ENCODE measurements around the gene HDAC4. TPM values are rescaled to one million over a fixed set of nuclear protein-coding genes. Genes with fewer than 3 reads are reported as not detected.

The HDAC4 gene
- total RNA-seq, 6 experiments from 2014 or later, result 7.4 to 13.0 (median 9.5) TPM

DNA sequence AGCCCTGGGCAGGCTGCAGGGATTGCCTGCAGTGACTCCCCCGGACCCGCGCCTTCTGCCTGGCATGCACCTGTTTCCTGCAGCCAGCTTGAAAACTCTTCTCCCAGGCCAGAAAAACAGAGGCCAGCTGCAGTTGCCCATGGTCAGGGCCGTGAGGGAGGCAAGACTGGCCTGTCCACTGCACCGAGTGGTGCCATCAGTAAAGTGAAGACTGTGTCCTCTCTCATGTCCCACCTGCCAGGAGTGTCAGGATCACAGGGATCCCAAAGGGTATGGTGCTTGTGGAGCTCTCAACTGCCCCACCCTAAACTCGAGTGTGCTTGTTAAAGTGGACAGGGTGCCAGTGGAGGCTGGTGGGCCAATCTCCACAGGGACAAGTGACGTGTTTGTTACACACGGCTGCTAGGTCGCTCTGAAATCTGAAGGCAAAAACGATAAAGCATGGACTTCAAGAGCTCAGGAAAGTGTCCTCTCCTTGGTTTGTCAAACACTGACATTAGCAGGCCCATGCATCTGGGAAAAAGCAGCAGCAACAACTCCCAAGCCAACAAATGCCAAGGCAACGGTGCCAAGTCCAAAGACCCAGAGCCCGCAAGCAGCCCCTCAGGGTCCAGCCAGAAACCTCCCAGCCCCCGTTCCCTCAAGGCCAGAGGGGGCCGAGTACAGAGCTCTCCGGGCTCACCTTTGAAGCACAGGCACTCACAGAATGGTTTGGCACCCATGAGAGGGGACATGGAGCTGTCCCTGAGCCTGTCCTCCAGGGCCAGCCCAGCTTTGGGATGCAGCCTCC is 213.2 kb downstream of the HDAC4 start:
- no peaks in the 10 kb centered on the region for H3K9me3 Mint-ChIP-seq
- no peak overlapping the region for H3K27ac Mint-ChIP-seq
- H3K4me3 Mint-ChIP-seq, result no peak overlapping the region
- H3K36me3 Mint-ChIP-seq (ENCODE audit: low read depth), result peaks cover 12% of the 10 kb centered on the region; the same call in 1 of the 2 replicates
- TF ChIP-seq, protein P1, sequence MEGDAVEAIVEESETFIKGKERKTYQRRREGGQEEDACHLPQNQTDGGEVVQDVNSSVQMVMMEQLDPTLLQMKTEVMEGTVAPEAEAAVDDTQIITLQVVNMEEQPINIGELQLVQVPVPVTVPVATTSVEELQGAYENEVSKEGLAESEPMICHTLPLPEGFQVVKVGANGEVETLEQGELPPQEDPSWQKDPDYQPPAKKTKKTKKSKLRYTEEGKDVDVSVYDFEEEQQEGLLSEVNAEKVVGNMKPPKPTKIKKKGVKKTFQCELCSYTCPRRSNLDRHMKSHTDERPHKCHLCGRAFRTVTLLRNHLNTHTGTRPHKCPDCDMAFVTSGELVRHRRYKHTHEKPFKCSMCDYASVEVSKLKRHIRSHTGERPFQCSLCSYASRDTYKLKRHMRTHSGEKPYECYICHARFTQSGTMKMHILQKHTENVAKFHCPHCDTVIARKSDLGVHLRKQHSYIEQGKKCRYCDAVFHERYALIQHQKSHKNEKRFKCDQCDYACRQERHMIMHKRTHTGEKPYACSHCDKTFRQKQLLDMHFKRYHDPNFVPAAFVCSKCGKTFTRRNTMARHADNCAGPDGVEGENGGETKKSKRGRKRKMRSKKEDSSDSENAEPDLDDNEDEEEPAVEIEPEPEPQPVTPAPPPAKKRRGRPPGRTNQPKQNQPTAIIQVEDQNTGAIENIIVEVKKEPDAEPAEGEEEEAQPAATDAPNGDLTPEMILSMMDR (IDR thresholded peaks at IDR 0.05), result no peak
- H3K4me1 Mint-ChIP-seq (ENCODE audit: low read depth), result no peaks in the 10 kb centered on the region
- DNase-seq, result no peak
- H3K27me3 Mint-ChIP-seq (ENCODE audit: insufficient read depth), result no peaks in the 10 kb centered on the region; the same call in 1 of the 2 replicates

DNA sequence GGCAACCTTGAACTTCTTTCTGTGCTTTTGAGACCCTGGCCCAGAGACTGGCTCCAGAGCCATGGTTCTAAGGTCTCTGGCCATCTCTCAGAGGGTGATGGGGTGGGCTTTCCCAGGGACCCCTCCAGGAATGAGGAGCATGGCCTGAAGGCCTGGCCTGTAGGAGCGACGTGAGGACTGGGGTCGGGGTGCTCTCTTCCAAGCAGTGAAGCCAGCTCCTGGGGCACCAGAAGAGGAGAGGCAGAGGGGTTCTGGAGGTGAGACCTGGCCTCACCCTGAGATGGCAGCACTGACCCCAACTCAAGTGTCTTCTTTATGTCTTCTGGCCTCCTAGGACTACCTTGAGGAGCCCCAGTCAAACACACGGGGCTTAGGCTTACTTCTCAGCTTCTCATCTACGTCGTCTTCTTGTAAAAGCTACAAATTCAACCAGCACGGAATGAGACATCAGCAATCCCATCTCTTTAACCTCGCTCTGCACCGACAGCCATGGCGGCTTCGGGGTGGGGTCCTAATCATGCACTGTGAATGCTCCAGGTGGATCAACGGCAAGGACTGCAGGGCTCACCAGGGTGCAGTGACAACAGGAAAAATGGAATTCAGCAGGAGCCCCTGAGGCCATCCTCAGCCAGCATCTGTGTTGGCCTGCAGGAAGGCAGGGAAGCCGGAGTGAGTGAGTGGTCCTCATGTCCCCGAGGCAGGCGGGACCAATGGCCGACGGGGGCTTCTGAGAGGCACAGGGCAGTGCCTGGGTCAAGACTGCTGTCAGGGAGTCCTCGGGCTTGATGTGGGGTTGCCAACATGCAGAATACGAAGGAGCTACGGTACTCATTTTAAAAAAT is 214.1 kb downstream of the HDAC4 start:
- no peaks in the 10 kb centered on the region for H3K4me1 Mint-ChIP-seq (ENCODE audit: low read depth)
- no peak overlapping the region for H3K27ac Mint-ChIP-seq
- H3K36me3 Mint-ChIP-seq (ENCODE audit: low read depth), result peaks cover 12% of the 10 kb centered on the region; the same call in 1 of the 2 replicates
- TF ChIP-seq, protein P1 (IDR thresholded peaks at IDR 0.05), result no peak
- no peaks in the 10 kb centered on the region for H3K9me3 Mint-ChIP-seq
- no peaks in the 10 kb centered on the region; the same call in 1 of the 2 replicates for H3K27me3 Mint-ChIP-seq (ENCODE audit: insufficient read depth)
- no peak overlapping the region for H3K4me3 Mint-ChIP-seq
- DNase-seq, result no peak

DNA sequence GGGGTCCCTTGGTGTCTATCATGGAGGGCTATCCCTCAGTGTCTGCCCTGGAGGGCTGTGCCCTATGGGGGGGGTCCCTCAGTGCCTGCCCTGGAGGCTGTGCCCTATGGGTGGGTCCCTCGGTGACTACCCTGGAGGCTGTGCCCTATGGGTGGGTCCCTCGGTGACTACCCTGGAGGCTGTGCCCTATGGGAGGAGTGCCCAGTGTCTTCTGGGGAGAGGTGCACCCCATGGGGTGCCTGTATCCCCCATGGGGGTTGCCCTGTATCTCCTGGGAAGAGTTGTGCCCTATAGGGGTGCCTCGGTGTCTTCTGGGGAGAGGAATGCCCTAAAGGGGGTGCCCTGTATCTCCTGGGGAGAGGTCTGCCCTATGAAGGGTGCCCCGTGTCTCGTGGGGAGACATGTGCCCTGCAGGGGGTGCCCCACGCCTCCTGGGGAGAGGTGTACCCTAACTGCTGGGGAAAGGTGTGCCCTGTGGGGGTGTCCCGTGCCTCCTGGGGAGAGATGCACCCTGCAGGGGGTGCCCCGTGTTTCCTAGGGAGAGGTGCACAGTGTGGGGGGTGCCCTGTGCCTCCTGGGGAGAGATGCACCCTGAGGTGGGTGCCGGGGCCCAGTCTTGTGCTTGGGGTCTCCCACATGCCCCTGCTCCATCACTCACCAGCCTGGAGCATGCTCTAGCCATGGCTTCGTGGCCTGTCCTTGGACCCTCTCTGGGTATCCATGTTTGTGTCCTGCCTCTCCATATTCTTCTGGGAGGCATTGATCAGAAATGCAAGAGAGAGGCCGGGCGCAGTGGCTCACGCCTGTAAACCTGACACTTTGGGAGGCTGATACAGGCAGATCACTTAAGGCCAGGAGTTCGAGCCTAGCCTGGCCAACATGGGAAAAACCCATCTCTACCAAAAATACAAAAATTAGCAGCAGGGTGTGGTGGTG is 215.6 kb downstream of the HDAC4 start:
- TF ChIP-seq, protein P1 (IDR thresholded peaks at IDR 0.05), result 0 out of 2 replicates have a peak, but pooled peaks have one; percentile 5
- H3K27ac Mint-ChIP-seq, result no peak overlapping the region

DNA sequence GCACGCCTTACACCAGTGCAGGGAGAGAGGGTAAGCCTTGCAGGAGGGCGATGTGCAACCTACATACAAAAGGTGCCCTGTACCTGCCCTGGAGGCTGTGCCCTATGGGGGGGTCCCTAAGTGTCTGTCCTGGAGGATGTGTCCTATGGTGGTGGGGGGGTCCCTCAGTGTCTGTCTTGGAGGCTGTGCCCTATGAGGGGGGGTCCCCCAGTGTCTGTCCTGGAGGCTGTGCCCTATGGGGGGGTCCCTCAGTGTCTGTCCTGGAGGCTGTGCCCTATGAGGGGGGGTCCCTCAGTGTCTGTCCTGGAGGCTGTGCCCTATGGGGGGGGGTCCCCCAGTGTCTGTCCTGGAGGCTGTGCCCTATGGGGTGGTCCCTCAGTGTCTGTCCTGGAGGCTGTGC is 216.6 kb downstream of the HDAC4 start:
- Mint-ChIP-seq H3K36me3 (ENCODE audit: low read depth) (peaks cover 8% of the 10 kb centered on the region; the same call in 1 of the 2 replicates), H3K27ac (no peak overlapping the region), H3K27me3 (ENCODE audit: insufficient read depth) (no peaks in the 10 kb centered on the region; the same call in 1 of the 2 replicates), H3K4me1 (ENCODE audit: low read depth) (no peaks in the 10 kb centered on the region), H3K4me3 (no peak overlapping the region), H3K9me3 (no peaks in the 10 kb centered on the region)
- no peak for DNase-seq
- TF ChIP-seq, protein P1 (IDR thresholded peaks at IDR 0.05), result no peak

More for the DNA sequence above, 215.6 kb downstream of the HDAC4 start:
- DNase-seq, result no peak
- no peak overlapping the region for H3K4me3 Mint-ChIP-seq
- H3K9me3 Mint-ChIP-seq, result no peaks in the 10 kb centered on the region
- peaks cover 12% of the 10 kb centered on the region; the same call in 1 of the 2 replicates for H3K36me3 Mint-ChIP-seq (ENCODE audit: low read depth)
- H3K4me1 Mint-ChIP-seq (ENCODE audit: low read depth), result no peaks in the 10 kb centered on the region
- no peaks in the 10 kb centered on the region; the same call in 1 of the 2 replicates for H3K27me3 Mint-ChIP-seq (ENCODE audit: insufficient read depth)
